Measurements from ENCODE around the gene ROR2.
"Not testable (repeated sequence)": the region's sequence is repeated elsewhere in the genome, so short reads cannot be mapped to it uniquely, and the experiment has no call there.

Gene ROR2

DNA sequence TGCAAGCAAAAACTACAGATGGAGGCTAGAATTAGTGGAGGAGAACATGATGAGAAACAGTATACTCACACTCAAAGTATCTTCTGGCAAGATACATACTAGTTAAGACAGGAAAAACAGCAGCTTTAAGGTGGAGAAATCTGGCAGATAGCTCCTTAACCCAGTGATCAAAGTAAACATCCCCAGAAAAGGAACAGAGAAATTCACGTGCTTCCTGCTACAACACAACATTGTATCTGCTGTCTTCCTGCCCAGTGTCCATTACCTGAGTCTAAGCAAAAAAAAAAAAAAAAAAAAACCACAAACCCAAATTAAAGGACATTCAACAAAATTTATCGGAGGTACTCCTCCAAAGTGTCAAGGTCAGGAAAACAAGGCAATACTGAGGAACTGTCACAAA, 38.4 kb downstream of the ROR2 start:
- DNase-seq (ENCODE audit: low spot score), result no peak
- no peak for TF ChIP-seq CTCF (IDR thresholded peaks at IDR 0.05; ENCODE audit: extremely low read depth, missing control alignments)

- not testable (repeated sequence) for DNase-seq (ENCODE audit: low spot score)
These were observed 40.8 kb downstream of the ROR2 start for GRCh38 chr9:91909256-91909655.

DNA sequence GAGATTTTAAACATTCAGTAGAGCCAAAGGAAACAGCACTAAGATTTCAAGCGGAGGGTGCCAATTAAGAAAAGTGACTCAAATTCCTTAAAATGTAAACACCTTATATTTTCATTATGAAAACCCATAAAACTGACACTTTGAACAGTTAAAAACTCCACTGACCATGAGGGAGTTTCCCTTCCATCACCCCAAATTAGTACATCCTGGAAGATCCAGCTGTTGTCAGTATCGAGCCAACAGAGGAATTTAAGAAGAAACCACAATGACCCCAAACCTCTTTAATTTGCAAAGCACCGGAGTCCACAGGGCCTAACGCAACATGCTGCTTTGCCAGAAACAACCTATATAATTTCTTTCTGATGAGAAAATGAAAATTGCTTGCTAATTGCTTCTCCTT, 41.3 kb downstream of the ROR2 start:
- no peak for TF ChIP-seq CTCF (IDR thresholded peaks at IDR 0.05; ENCODE audit: extremely low read depth, missing control alignments)
- DNase-seq (ENCODE audit: low spot score), result no peak

DNA sequence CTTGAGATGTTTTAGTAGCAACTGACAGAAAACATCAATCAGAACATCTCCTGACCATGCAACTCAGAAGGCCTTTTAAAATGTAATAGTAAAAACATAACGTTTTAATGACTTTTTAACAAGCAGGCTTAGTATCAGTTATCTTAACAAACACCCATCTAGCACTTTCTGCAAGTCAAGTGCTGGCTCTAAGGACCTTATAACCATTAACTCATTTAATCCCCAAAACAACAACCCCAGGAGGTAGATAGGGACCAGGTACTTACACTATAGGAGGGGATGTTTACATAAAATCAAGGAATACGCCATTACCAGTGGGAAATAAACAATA, 41.8 kb downstream of the ROR2 start:
- DNase-seq (ENCODE audit: low spot score), result no peak
- no peak for TF ChIP-seq CTCF (IDR thresholded peaks at IDR 0.05; ENCODE audit: extremely low read depth, missing control alignments)

GRCh38 chr9:91907484-91908292, 42.3 kb downstream of the ROR2 start:
- TF ChIP-seq CTCF (IDR thresholded peaks at IDR 0.05; ENCODE audit: extremely low read depth, missing control alignments), result no peak
- no peak for DNase-seq (ENCODE audit: low spot score)

GRCh38 chr9:91905991-91906469, 44.0 kb downstream of the ROR2 start:
- DNase-seq (ENCODE audit: low spot score), result peak; percentile 52

DNA sequence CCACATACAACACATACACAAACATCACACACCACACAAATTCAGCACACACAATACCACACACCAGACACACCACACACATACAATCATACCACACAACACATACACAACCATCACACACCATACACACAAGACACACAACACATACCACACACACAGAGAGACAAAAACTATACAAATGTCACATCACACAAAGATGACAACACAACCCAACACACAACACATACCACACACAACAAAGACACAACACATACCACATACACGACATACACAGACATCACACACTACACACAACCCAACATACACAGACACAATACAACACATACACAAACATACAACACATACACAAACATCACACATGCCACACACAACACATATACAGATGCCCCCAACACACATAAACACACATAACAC, 44.8 kb downstream of the ROR2 start:
- DNase-seq (ENCODE audit: low spot score), result no peak
- no peak for TF ChIP-seq CTCF (IDR thresholded peaks at IDR 0.05; ENCODE audit: extremely low read depth, missing control alignments)

More at GRCh38 chr9:91905991-91906469, 44.0 kb downstream of the ROR2 start:
- no peak for TF ChIP-seq CTCF (IDR thresholded peaks at IDR 0.05; ENCODE audit: extremely low read depth, missing control alignments)
